ENCODE data around the gene SMIM38.
"Not testable (repeated sequence)": the region's sequence is repeated elsewhere in the genome, so short reads cannot be mapped to it uniquely, and the experiment has no call there.

Gene SMIM38

GRCh38 chr11:69140161-69140560 is 15.6 kb upstream of the SMIM38 start:
- DNase-seq (ENCODE audit: low read depth in 2 of 2), result not testable (repeated sequence)

GRCh38 chr11:69140635-69141034 is 15.1 kb upstream of the SMIM38 start:
- DNase-seq (ENCODE audit: low read depth in 2 of 2), result no peak

- DNase-seq (ENCODE audit: low read depth in 2 of 2), result no peak
Measured at GRCh38 chr11:69141742-69142141, 14.0 kb upstream of the SMIM38 start.

- no peak for DNase-seq (ENCODE audit: low read depth in 2 of 2)
Measured at GRCh38 chr11:69142895-69143294, 12.8 kb upstream of the SMIM38 start.

- DNase-seq (ENCODE audit: low read depth in 2 of 2), result no peak
Measured at GRCh38 chr11:69144316-69145049, 11.3 kb upstream of the SMIM38 start.

GRCh38 chr11:69145050-69145380 is 10.7 kb upstream of the SMIM38 start:
- DNase-seq (ENCODE audit: low read depth in 2 of 2), result no peak

- DNase-seq (ENCODE audit: low read depth in 2 of 2), result no peak
Measured at GRCh38 chr11:69148377-69148762, 7.4 kb upstream of the SMIM38 start.

GRCh38 chr11:69148806-69149205 is 6.9 kb upstream of the SMIM38 start:
- DNase-seq (ENCODE audit: low read depth in 2 of 2), result no peak

GRCh38 chr11:69149338-69150045 is 6.2 kb upstream of the SMIM38 start:
- DNase-seq (ENCODE audit: low read depth in 2 of 2), result not testable (repeated sequence)

GRCh38 chr11:69150175-69150574 is 5.6 kb upstream of the SMIM38 start:
- DNase-seq (ENCODE audit: low read depth in 2 of 2), result no peak

- DNase-seq (ENCODE audit: low read depth in 2 of 2), result no peak
Measured at GRCh38 chr11:69151836-69152235, 3.9 kb upstream of the SMIM38 start.

- no peak for DNase-seq (ENCODE audit: low read depth in 2 of 2)
Measured at GRCh38 chr11:69152733-69153421, 2.9 kb upstream of the SMIM38 start.

GRCh38 chr11:69153661-69154060 is 2.1 kb upstream of the SMIM38 start:
- DNase-seq (ENCODE audit: low read depth in 2 of 2), result no peak

- no peak for DNase-seq (ENCODE audit: low read depth in 2 of 2)
Measured at GRCh38 chr11:69154211-69154913, 1.4 kb upstream of the SMIM38 start.

GRCh38 chr11:69154938-69155301 is 815 bp upstream of the SMIM38 start:
- no peak for DNase-seq (ENCODE audit: low read depth in 2 of 2)

- no peak for DNase-seq (ENCODE audit: low read depth in 2 of 2)
Measured at GRCh38 chr11:69156235-69156639, 502 bp downstream of the SMIM38 start.

GRCh38 chr11:69156673-69157155 is 979 bp downstream of the SMIM38 start:
- no peak for DNase-seq (ENCODE audit: low read depth in 2 of 2)

GRCh38 chr11:69157156-69157821 is 1.6 kb downstream of the SMIM38 start:
- no peak for DNase-seq (ENCODE audit: low read depth in 2 of 2)

- no peak for DNase-seq (ENCODE audit: low read depth in 2 of 2)
Measured at GRCh38 chr11:69157822-69158231, 2.1 kb downstream of the SMIM38 start.

GRCh38 chr11:69158301-69159149 is 2.8 kb downstream of the SMIM38 start:
- DNase-seq (ENCODE audit: low read depth in 2 of 2), result no peak
